HT1080 (cell line): ENCODE data around the gene GLRX2. TPM values are rescaled to one million over a fixed set of nuclear protein-coding genes. Genes with fewer than 3 reads are reported as not detected.

Experiments used
- DNase-seq: peaks from one replicate; pipeline ENCODE4 v3.0.0-alpha.2; 2015; ENCODE audit warnings: low read depth
- small RNA-seq: library from RNA; depleted of rRNA; stranded (forward); fragments of <200 nt; gene quantifications from one replicate; pipeline ENCODE3, GENCODE V24; 2014
- total RNA-seq: library from RNA; depleted of rRNA; stranded (reverse); fragments of >200 nt; shearing (Covaris generic); gene quantifications from 2 replicates; pipeline ENCODE4 v1.2.3, GENCODE V29; 2014; rRNA removed

Gene GLRX2
- total RNA-seq, 1 experiment from 2014 or later: 50.4 TPM

DNA sequence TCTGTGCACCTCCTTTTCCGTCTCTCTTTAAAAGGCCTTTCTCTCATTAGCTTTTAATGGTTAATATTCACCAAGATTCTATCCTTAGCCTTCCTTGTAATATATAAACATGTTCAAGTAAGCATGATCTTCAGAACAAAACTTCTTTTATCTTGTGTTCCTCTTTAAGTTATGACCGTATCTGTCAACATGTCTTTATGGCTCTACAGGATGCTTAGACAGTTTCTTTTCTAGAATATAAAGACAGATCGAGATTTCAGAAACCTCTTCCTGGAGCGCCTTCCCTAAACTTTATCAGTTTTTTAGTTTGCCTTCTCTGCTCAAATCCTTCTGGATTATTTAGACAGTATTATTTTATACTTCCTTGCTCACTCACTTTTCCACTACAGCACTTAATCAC, 38.6 kb downstream of the GLRX2 start:
- DNase-seq: no peak

DNA sequence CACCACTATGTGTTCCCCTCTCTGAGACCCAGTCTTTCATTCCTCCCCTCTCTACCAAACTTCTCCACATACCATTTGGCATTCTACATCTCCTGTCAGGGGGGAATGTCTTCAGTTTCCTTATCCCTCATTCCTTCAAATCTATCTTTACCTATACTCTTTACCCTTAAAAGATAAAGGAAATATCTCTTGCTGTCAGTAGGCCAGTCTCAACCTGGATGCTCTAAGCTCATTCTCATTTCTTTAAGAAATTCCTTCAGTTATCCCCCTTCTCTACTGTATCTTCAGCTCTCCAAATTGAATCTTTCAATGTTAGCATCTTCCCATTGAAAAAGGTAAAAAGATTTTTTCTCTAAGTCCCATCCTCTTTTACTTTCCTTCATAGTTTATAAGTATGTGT, 39.3 kb downstream of the GLRX2 start:
- DNase-seq: no peak

DNA sequence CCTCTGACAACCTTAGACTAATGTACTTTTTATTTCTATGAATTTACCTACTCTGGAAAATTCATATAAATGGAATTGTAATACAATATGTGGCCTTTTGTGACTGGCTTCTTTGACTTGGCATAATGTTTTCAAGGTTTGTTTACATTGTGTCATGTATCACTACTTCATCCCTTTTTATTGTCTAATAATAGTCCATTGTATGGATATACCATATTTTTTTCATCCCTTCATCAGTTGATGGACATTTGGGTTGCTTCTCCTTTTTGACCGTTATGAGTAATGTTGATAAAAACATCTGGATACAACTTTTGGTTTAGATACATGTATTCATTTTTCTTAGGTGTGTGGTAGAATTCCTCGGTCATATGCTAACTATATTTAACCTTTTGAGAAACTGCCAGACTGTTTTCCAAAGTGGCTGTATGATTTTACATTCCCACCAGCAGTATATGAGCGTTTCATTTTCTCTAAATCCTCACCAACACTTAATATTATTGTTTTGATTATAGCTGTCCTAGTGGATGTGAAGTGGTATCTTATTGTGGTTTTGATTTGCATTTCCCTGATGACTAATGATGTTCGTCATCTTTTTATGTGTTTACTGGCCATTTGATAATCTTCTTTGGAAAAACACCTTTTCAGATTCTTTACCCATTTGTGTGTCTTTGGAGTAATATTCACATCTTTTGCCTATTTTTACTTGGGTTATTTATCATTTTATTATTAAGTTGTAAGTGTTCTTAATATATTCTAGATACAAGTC, 42.3 kb downstream of the GLRX2 start:
- DNase-seq: peak; percentile 42

DNA sequence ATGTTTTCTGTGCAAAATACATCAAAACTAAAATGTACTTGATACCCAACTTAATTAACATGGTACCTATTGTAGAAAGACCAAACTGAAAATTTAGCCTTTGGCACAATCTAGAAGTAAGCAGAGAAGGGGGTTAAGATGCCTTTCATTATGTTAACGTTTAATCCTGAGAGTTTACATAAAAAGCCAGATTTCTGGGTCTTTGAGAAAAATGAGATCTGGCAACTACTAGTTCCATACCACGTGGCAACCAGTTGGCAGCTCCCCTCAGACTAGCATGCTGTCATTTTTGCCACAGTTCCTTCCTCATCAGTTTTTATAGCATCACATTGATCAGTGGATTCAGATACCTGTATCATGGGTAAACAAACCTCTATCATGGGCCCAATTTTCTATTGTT, 44.3 kb downstream of the GLRX2 start:
- peak; percentile 10 for DNase-seq

DNA sequence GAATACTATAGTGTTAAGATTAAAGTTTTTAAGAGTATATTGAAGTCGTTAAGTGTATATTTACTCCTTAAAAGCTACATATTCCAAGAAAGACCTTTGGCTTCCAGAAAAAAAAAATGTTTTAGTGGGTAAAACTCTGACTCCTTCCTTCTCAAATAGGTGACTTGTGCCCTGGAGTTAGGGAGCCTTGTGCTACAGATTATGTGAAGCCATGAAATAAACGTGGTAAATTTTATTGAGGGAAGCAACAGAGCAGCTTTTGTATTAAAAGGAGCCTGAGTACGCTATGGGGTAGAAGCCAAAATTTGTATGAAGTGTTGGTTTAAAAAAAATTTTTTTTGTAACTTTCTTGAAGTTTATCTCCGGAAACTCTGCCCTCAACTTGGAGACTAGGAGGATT, 44.8 kb downstream of the GLRX2 start:
- DNase-seq: peak; percentile 4

DNA sequence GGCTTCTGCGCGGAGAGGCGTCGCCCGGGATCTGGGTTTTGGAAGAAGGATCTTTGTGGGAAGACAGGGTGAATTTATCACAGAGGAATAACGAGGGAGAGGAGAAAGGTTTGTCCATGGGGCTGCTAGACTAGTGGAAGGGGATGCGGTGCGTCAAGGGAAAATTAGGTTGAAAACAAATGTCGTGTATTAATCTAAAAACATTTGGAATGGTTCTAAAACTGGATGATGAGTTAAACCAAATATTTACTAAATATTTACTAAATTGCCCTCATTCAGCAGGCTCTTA, 45.2 kb downstream of the GLRX2 start:
- no peak for DNase-seq

DNA sequence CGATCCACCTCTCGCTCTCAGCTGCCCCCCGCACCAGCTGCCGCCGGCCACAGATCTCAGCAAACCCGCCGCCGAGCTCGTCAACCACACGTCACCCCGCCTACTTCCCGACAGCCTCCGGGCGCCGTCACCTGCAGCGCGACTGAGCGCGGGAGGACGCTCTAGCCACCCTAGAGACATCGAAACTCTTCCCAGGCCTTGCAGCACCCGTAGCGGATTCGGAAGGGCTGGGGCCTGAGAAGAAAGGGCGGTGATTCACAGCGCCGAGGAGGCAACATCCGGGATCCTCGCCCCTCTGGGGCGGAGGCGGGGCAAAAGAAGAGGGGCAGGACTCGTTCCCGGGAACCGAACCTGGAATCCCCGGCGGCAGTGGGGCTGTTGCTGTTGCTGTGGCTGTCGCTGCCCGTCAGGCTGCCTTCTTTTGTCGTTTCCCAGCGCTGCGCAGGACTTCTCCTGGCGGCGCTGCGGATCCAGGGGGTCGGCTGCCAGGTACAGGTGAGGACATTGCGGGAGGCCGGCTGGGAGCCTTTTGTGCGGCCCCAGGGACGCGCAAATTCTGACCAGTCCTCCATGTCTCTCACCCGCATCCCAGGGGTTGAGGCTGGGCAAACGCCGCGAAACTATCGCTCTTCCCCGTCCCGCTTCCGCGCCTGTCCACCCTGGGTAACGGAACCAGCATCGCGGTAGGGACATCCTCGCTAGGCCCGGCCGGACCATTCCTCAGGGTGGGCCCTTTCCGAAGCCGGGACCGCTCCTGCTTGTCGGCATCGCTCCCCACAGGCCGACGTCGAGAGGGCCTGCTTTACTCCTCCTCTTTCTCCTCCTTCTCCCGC, 45.7 kb downstream of the GLRX2 start, which contains the start of the genes RO60 and UCHL5:
Gene RO60, plus strand, starts transcription at position 331 of the 833 bp plus-strand sequence. CDS start 9,443 bp downstream, outside the sequence.
Gene UCHL5, minus strand, starts transcription at position 79 of the 833 bp plus-strand sequence. CDS start 100 bp downstream, outside the sequence.
- DNase-seq: peak; percentile 99

DNA sequence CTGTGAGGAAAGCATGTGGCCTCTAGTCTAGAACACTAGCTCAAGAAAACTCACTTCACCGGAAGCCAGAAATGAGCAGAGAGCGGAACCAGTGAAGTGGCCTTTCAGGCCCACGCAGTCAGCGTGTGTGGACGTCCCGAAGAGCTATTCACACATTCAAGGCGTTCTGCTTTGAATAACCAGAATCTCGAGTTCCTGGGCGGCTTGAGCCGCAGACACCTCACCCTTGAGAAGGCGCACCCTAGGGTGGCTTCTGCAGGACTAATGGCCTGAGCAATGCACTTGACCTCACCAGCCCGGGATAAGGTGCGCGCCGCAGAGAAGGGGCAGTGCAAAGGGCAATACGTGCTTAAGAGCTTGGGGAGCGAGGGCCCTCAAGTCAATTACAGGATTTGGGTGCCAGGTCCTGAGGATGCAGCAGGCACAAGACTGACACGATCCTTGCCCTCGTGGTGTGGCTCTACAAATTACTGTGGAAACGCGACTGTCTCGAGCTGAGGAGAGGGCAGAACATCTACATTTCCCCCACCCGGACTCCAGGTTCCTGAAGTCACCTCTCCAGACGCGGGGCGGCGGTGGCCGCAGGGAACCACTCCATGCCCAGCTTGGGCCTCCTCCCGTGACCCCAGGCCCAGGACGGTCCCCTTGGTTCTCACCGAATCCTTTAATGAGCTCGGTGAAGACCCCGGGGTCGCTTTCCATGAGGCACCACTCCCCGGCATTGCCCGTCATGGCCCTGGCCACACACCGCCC, 46.5 kb downstream of the GLRX2 start:
- peak; percentile 49 for DNase-seq

DNA sequence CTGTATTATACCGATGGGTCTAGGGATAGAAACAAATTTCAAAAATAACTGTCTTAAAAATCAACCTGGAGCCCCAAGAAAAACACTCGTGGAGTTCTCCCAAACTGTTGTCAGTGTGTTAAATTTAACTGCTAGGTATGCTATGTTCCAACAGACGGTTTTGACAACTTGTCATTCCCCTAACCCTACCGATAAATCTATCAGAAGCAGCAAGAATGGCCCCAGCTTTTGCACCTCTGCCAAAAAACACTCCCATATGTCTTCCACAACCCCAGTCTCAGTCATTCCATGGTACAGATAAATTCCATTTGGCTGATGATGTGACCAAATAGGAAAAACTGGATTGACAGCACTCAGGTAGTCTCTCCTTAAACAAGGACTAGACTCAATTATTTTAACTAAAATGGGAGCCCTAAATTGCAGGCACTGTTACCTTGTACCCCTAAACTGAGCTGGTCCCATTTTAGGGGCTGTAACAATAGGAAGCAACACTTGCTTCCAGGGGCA, 51.0 kb downstream of the GLRX2 start:
- no peak for DNase-seq

DNA sequence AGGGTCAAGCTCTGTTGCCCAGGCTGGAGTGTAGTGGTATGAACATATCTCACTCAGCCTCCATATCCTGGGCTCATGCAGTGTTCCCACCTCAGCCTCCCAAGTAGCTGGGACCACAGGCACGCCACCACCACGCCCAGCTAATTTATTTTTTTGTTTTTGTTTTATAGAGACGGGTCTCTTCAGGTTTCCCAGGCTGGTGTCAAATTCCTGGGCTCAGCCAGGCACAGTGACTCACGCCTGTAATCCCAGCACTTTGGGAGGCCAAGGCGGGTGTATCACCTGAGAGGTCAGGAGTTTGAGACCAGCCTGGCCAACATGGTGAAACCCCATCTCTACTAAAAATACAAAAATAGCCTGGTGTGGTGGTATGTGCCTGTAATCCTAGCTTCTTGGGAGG, 56.3 kb downstream of the GLRX2 start:
- peak; percentile 20 for DNase-seq

Small RNA genes lying within 50 kb of the gene (small RNA-seq; reads per million reads assigned to genes)
- not detected for gene MIR1278
- gene SCARNA18B: not detected

Other genes starting within 250 kb of the GLRX2 start
- 27.0 and 41.4 TPM in 2 replicates for gene UCHL5, start 46.1 kb downstream of the GLRX2 start, total RNA-seq
- gene RO60, start 45.8 kb downstream of the GLRX2 start, total RNA-seq: 75.0 and 78.3 TPM in 2 replicates
- 16.0 and 23.6 TPM in 2 replicates for gene CDC73, start 16.6 kb upstream of the GLRX2 start, total RNA-seq
- gene B3GALT2, start 81.2 kb upstream of the GLRX2 start, total RNA-seq: not detected in 2 replicates